Measurements from ENCODE around the gene TRPC6. TPM values are rescaled to one million over a fixed set of nuclear protein-coding genes. Genes with fewer than 3 reads are reported as not detected.
A peak's percentile ranks its signal among the peaks of the same experiment; 100 is the strongest.

Gene TRPC6
- polyA plus RNA-seq, 4 donors: 0.22 to 1.9 (median 0.57) TPM; not detected in 1

- Histone ChIP-seq H3K4me1 (ENCODE audit: control insufficient read depth in 3 of 3, insufficient read depth in 2 of 3, low read depth in 1 of 3, low read length in 2 of 3) (no peaks in the 10 kb centered on the region), H3K27me3 (ENCODE audit: control insufficient read depth in 3 of 3, insufficient read depth in 3 of 3, low read length in 3 of 3) (no peaks in the 10 kb centered on the region), H3K36me3 (ENCODE audit: control insufficient read depth in 3 of 3, insufficient read depth in 2 of 3, low read depth in 1 of 3, low read length in 3 of 3) (no peaks in the 10 kb centered on the region), H3K4me3 (ENCODE audit: low read depth in 1 of 3, low read length in 3 of 3) (no peak overlapping the region), H3K27ac (ENCODE audit: low read depth in 1 of 3, low read length in 2 of 3) (no peak overlapping the region), H3K9me3 (ENCODE audit: control insufficient read depth in 2 of 2, insufficient read depth in 1 of 2, low read depth in 1 of 2, low read length in 1 of 2) (no peaks in the 10 kb centered on the region)
- DNase-seq: no peak
- no peak for FAIRE-seq
- 73 to 83% (median 74%) methylated on average over 4 of the region's 4 CpGs for WGBS, 3 donors
Measured at GRCh38 chr11:101555366-101555765, 28.4 kb downstream of the TRPC6 start.

- WGBS, 3 donors: 47 to 80% (median 65%) methylated on average over 3 of the region's 3 CpGs
Measured at GRCh38 chr11:101553891-101554292, 29.9 kb downstream of the TRPC6 start.

GRCh38 chr11:101552888-101553287 lies 30.9 kb downstream of the TRPC6 start:
- H3K9me3 ChIP-seq (ENCODE audit: control insufficient read depth in 2 of 2, insufficient read depth in 1 of 2, low read depth in 1 of 2, low read length in 1 of 2): no peaks in the 10 kb centered on the region
- no peaks in the 10 kb centered on the region for H3K27me3 ChIP-seq (ENCODE audit: control insufficient read depth in 3 of 3, insufficient read depth in 3 of 3, low read length in 3 of 3)
- WGBS, 3 donors: 31 to 41% (median 40%) methylated on average over 2 of the region's 2 CpGs
- FAIRE-seq: no peak
- no peaks in the 10 kb centered on the region for H3K4me1 ChIP-seq (ENCODE audit: control insufficient read depth in 3 of 3, insufficient read depth in 2 of 3, low read depth in 1 of 3, low read length in 2 of 3)
- H3K36me3 ChIP-seq (ENCODE audit: control insufficient read depth in 3 of 3, insufficient read depth in 2 of 3, low read depth in 1 of 3, low read length in 3 of 3): no peaks in the 10 kb centered on the region
- H3K4me3 ChIP-seq (ENCODE audit: low read depth in 1 of 3, low read length in 3 of 3): no peak overlapping the region
- no peak overlapping the region for H3K27ac ChIP-seq (ENCODE audit: low read depth in 1 of 3, low read length in 2 of 3)
- DNase-seq: no peak

More at GRCh38 chr11:101553891-101554292, 29.9 kb downstream of the TRPC6 start:
- no peaks in the 10 kb centered on the region for H3K4me1 ChIP-seq (ENCODE audit: control insufficient read depth in 3 of 3, insufficient read depth in 2 of 3, low read depth in 1 of 3, low read length in 2 of 3)
- DNase-seq: no peak
- H3K4me3 ChIP-seq (ENCODE audit: low read depth in 1 of 3, low read length in 3 of 3): no peak overlapping the region
- no peaks in the 10 kb centered on the region for H3K9me3 ChIP-seq (ENCODE audit: control insufficient read depth in 2 of 2, insufficient read depth in 1 of 2, low read depth in 1 of 2, low read length in 1 of 2)
- H3K36me3 ChIP-seq (ENCODE audit: control insufficient read depth in 3 of 3, insufficient read depth in 2 of 3, low read depth in 1 of 3, low read length in 3 of 3): no peaks in the 10 kb centered on the region
- no peak overlapping the region for H3K27ac ChIP-seq (ENCODE audit: low read depth in 1 of 3, low read length in 2 of 3)
- no peak for FAIRE-seq
- H3K27me3 ChIP-seq (ENCODE audit: control insufficient read depth in 3 of 3, insufficient read depth in 3 of 3, low read length in 3 of 3): no peaks in the 10 kb centered on the region

- FAIRE-seq (no peak), DNase-seq (peak; percentile 15 to 67)
- Histone ChIP-seq H3K9me3 (ENCODE audit: control insufficient read depth in 2 of 2, insufficient read depth in 1 of 2, low read depth in 1 of 2, low read length in 1 of 2) (no peaks in the 10 kb centered on the region), H3K36me3 (ENCODE audit: control insufficient read depth in 3 of 3, insufficient read depth in 2 of 3, low read depth in 1 of 3, low read length in 3 of 3) (no peaks in the 10 kb centered on the region), H3K27me3 (ENCODE audit: control insufficient read depth in 3 of 3, insufficient read depth in 3 of 3, low read length in 3 of 3) (no peaks in the 10 kb centered on the region), H3K4me3 (ENCODE audit: low read depth in 1 of 3, low read length in 3 of 3) (no peak overlapping the region), H3K4me1 (ENCODE audit: control insufficient read depth in 3 of 3, insufficient read depth in 2 of 3, low read depth in 1 of 3, low read length in 2 of 3) (peaks cover 0 to 10% (median 4%) of the 10 kb centered on the region in 3 donors), H3K27ac (ENCODE audit: low read depth in 1 of 3, low read length in 2 of 3) (no peak overlapping the region)
- 15 to 74% (median 44%) methylated on average over 2 of the region's 2 CpGs for WGBS, 3 donors
Measured at GRCh38 chr11:101528541-101528940, 55.3 kb downstream of the TRPC6 start.

- FAIRE-seq: no peak
- no peak for DNase-seq
- H3K9me3 ChIP-seq (ENCODE audit: control insufficient read depth in 2 of 2, insufficient read depth in 1 of 2, low read depth in 1 of 2, low read length in 1 of 2): peaks cover 0 to 10% of the 10 kb centered on the region in 2 donors
- no peak overlapping the region for H3K27ac ChIP-seq (ENCODE audit: low read depth in 1 of 3, low read length in 2 of 3)
- WGBS, 3 donors: 0 to 87% (median 56%) methylated on average over 1 of the region's 1 CpG
- peaks cover 0 to 14% (median 4%) of the 10 kb centered on the region in 3 donors for H3K4me1 ChIP-seq (ENCODE audit: control insufficient read depth in 3 of 3, insufficient read depth in 2 of 3, low read depth in 1 of 3, low read length in 2 of 3)
- H3K36me3 ChIP-seq (ENCODE audit: control insufficient read depth in 3 of 3, insufficient read depth in 2 of 3, low read depth in 1 of 3, low read length in 3 of 3): no peaks in the 10 kb centered on the region
- H3K4me3 ChIP-seq (ENCODE audit: low read depth in 1 of 3, low read length in 3 of 3): no peak overlapping the region
- H3K27me3 ChIP-seq (ENCODE audit: control insufficient read depth in 3 of 3, insufficient read depth in 3 of 3, low read length in 3 of 3): no peaks in the 10 kb centered on the region
Measured at GRCh38 chr11:101523634-101524260, 60.1 kb downstream of the TRPC6 start.

DNA sequence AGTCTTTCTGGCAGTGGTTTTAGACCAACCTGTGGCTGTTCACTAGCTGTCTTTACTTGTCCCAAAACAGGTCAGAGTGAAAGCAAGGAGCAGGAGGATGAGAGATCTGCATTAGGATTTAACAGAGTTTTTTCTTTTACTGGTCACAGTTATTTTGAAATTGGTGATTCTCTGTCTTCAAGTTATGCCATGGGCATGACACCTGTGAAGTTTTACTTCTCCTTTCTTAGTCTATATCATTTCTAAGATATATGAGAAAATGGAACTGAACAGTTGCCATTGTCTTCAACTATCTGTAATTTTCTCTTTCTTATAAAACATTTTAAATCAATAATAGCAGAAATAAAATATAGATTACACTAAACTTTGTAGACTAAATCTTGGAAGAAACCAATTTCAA lies 60.6 kb downstream of the TRPC6 start:
- H3K27ac ChIP-seq (ENCODE audit: low read depth in 1 of 3, low read length in 2 of 3): no peak overlapping the region
- peaks cover 0 to 14% (median 4%) of the 10 kb centered on the region in 3 donors for H3K4me1 ChIP-seq (ENCODE audit: control insufficient read depth in 3 of 3, insufficient read depth in 2 of 3, low read depth in 1 of 3, low read length in 2 of 3)
- FAIRE-seq (no peak), DNase-seq (no peak)
- peaks cover 0 to 10% of the 10 kb centered on the region in 2 donors for H3K9me3 ChIP-seq (ENCODE audit: control insufficient read depth in 2 of 2, insufficient read depth in 1 of 2, low read depth in 1 of 2, low read length in 1 of 2)
- no peaks in the 10 kb centered on the region for H3K27me3 ChIP-seq (ENCODE audit: control insufficient read depth in 3 of 3, insufficient read depth in 3 of 3, low read length in 3 of 3)
- H3K36me3 ChIP-seq (ENCODE audit: control insufficient read depth in 3 of 3, insufficient read depth in 2 of 3, low read depth in 1 of 3, low read length in 3 of 3): no peaks in the 10 kb centered on the region
- no peak overlapping the region for H3K4me3 ChIP-seq (ENCODE audit: low read depth in 1 of 3, low read length in 3 of 3)

GRCh38 chr11:101521821-101522220 lies 62.0 kb downstream of the TRPC6 start:
- H3K9me3 ChIP-seq (ENCODE audit: control insufficient read depth in 2 of 2, insufficient read depth in 1 of 2, low read depth in 1 of 2, low read length in 1 of 2): peaks cover 0 to 10% of the 10 kb centered on the region in 2 donors
- H3K36me3 ChIP-seq (ENCODE audit: control insufficient read depth in 3 of 3, insufficient read depth in 2 of 3, low read depth in 1 of 3, low read length in 3 of 3): no peaks in the 10 kb centered on the region
- no peak for FAIRE-seq
- 13 to 52% (median 17%) methylated on average over 2 of the region's 2 CpGs for WGBS, 3 donors
- H3K4me1 ChIP-seq (ENCODE audit: control insufficient read depth in 3 of 3, insufficient read depth in 2 of 3, low read depth in 1 of 3, low read length in 2 of 3): peaks cover 0 to 14% (median 4%) of the 10 kb centered on the region in 3 donors
- no peaks in the 10 kb centered on the region for H3K27me3 ChIP-seq (ENCODE audit: control insufficient read depth in 3 of 3, insufficient read depth in 3 of 3, low read length in 3 of 3)
- peak; percentile 41 to 60 for DNase-seq
- no peak overlapping the region for H3K4me3 ChIP-seq (ENCODE audit: low read depth in 1 of 3, low read length in 3 of 3)
- no peak overlapping the region for H3K27ac ChIP-seq (ENCODE audit: low read depth in 1 of 3, low read length in 2 of 3)

DNA sequence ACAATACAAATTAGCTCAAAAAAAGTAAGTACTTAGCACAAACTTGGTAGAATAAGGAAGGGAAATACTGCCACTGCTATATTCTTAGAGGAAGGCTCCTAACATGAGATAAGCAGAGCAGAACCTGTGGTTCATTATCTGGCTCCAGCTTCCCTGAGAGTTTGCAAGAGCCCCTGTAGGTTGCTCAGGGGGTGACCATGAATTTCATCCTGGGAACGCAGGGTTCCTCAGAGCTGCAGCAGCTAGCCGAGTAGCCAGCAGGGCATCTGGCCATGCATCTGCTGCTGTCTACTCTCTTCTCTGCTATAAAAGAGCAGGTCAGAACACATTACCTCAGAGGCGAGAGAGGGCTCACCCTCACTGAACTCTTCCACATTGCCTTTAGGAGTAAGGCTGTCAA lies 67.3 kb downstream of the TRPC6 start:
- Histone ChIP-seq H3K4me1 (ENCODE audit: control insufficient read depth in 3 of 3, insufficient read depth in 2 of 3, low read depth in 1 of 3, low read length in 2 of 3) (peaks cover 0 to 6% (median 0%) of the 10 kb centered on the region in 3 donors), H3K27me3 (ENCODE audit: control insufficient read depth in 3 of 3, insufficient read depth in 3 of 3, low read length in 3 of 3) (no peaks in the 10 kb centered on the region), H3K4me3 (ENCODE audit: low read depth in 1 of 3, low read length in 3 of 3) (no peak overlapping the region), H3K36me3 (ENCODE audit: control insufficient read depth in 3 of 3, insufficient read depth in 2 of 3, low read depth in 1 of 3, low read length in 3 of 3) (no peaks in the 10 kb centered on the region), H3K9me3 (ENCODE audit: control insufficient read depth in 2 of 2, insufficient read depth in 1 of 2, low read depth in 1 of 2, low read length in 1 of 2) (peaks cover 0 to 8% of the 10 kb centered on the region in 2 donors), H3K27ac (ENCODE audit: low read depth in 1 of 3, low read length in 2 of 3) (no peak overlapping the region)
- 47 to 71% (median 67%) methylated on average over 3 of the region's 3 CpGs for WGBS, 3 donors
- no peak for FAIRE-seq
- DNase-seq: no peak

- Histone ChIP-seq H3K27ac (ENCODE audit: low read depth in 1 of 3, low read length in 2 of 3) (no peak overlapping the region), H3K36me3 (ENCODE audit: control insufficient read depth in 3 of 3, insufficient read depth in 2 of 3, low read depth in 1 of 3, low read length in 3 of 3) (no peaks in the 10 kb centered on the region), H3K9me3 (ENCODE audit: control insufficient read depth in 2 of 2, insufficient read depth in 1 of 2, low read depth in 1 of 2, low read length in 1 of 2) (no peaks in the 10 kb centered on the region), H3K27me3 (ENCODE audit: control insufficient read depth in 3 of 3, insufficient read depth in 3 of 3, low read length in 3 of 3) (no peaks in the 10 kb centered on the region), H3K4me3 (ENCODE audit: low read depth in 1 of 3, low read length in 3 of 3) (no peak overlapping the region), H3K4me1 (ENCODE audit: control insufficient read depth in 3 of 3, insufficient read depth in 2 of 3, low read depth in 1 of 3, low read length in 2 of 3) (peaks cover 0 to 11% (median 0%) of the 10 kb centered on the region in 3 donors)
- FAIRE-seq (no peak), DNase-seq (no peak)
- WGBS, 3 donors: 54 to 76% (median 66%) methylated on average over 1 of the region's 1 CpG
Measured at GRCh38 chr11:101511065-101511464, 72.7 kb downstream of the TRPC6 start.
